ENCODE measurements around the gene SULF2.

The SULF2 gene

DNA sequence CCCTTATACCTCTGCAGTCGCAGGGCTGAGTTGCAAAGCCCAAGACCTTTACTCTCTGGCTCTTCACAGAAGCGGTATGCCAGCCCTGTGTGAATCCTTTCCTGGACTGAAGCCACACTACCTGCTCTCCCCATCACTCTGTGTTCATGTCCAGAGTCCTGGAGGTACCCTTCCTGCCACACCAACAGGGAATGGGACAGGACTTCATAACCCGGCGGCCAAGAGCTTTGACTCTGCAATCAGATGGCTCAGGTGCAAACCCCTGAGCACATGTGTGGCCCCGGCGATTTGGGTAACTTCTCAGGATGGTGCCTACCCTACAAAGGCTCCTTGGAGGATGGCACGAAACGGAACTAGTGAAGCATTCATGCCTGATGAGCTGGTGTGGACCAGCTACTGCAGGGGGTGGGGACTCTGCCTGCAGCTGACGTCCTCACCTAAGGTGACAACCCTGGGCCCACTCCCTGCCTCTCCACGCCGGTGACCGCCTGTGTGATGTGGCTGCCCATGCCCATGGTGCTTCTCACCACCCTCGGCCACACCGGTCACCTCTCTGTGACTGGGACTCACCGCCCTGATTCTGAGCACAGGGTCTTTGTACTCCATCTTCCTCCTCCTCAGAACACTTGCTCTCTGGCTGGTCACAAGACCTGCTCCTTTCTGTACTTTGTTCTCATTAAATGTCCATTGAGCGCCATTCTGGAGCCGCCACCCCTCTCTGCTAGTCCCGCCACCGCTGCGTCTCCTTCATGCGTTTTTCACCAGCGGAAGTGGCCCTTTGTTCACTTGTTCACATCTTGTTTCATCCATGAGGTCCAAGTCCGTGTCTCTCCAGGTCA, 116.7 kb downstream of the SULF2 start:
- TF ChIP-seq CTCF (IDR thresholded peaks at IDR 0.05; ENCODE audit: low read depth, low read length, missing control alignments), result no peak
- H3K36me3 ChIP-seq (replicated peaks), result no peaks in the 10 kb centered on the region
- no peak overlapping the region for H3K27ac ChIP-seq
- no peak overlapping the region for H3K4me3 ChIP-seq (ENCODE audit: low read depth, low read length)
- H3K27me3 ChIP-seq (replicated peaks), result no peaks in the 10 kb centered on the region
- no peak for DNase-seq
- in situ Hi-C loops (cut with HindIII; ENCODE audit: low pct_ligation_motif_present, low sequenced_read_pairs), result no loop called here

DNA sequence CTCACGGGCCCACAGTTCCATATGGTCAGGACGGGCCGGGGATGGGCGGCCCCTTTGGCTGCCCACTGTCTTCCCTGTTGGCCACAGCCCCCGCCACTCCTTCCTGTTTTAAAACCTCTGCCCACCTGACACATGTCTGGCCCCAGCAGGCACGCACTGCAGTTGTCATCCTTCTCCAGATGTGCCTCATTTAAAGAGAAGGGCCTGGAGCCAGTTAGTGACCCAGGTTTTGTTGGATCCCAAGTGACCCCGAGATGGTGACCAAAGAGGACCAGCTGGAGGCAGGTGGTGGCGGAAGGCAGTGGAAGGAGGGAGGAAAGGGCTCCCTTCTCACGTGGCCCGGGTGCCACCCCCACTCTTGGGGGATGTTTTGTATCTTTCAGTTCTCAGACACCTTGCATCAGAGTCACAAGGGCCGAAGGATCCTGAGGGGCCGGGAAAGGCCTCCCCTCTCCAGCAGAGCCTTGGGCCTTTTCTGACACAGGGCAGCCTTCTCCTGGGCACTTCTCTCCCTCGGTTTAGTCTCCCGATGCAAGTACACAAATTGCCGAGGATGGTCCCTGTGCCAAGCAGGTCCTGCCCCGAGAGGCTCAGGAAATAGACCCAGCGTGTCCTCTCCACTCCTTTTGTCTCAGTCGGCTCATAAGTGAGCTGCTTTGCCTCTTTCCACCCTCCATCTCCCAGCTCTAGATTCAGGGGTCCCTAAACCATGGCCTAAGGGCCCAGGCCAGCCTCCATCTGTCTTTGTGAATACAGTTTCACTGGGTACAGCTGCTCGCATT, 117.6 kb downstream of the SULF2 start:
- H3K27ac ChIP-seq, result no peak overlapping the region
- in situ Hi-C loops (cut with HindIII; ENCODE audit: low pct_ligation_motif_present, low sequenced_read_pairs), result no loop called here
- no peak for TF ChIP-seq CTCF (IDR thresholded peaks at IDR 0.05; ENCODE audit: low read depth, low read length, missing control alignments)
- DNase-seq, result no peak
- no peaks in the 10 kb centered on the region for H3K27me3 ChIP-seq (replicated peaks)
- H3K4me3 ChIP-seq (ENCODE audit: low read depth, low read length), result no peak overlapping the region
- no peaks in the 10 kb centered on the region for H3K36me3 ChIP-seq (replicated peaks)

DNA sequence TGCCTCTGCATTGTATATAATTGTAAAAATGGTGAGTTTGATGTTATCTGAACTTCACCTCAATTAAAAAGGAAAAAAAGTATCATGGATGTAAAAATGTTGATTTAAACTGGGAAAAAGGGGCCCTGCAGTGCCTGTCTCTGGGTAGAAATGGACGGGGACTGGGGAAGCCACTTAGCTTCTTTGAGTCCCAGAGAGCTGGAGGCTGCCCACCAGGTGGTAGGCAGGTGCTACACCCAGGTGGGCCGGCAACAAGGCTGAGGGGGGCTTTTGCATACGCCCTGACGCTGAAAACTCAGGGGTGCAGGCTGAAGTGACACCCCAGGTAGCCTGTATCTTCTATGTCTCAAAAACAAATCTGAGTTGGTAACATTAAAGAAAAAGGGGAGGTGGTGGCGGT, 118.2 kb downstream of the SULF2 start:
- TF ChIP-seq CTCF (IDR thresholded peaks at IDR 0.05; ENCODE audit: low read depth, low read length, missing control alignments), result no peak
- Histone ChIP-seq H3K27me3 (replicated peaks) (no peaks in the 10 kb centered on the region), H3K27ac (no peak overlapping the region), H3K36me3 (replicated peaks) (peaks cover under 1% of the 10 kb centered on the region), H3K4me3 (ENCODE audit: low read depth, low read length) (no peak overlapping the region)
- no peak for DNase-seq
- in situ Hi-C loops (cut with HindIII; ENCODE audit: low pct_ligation_motif_present, low sequenced_read_pairs), result no loop called here

DNA sequence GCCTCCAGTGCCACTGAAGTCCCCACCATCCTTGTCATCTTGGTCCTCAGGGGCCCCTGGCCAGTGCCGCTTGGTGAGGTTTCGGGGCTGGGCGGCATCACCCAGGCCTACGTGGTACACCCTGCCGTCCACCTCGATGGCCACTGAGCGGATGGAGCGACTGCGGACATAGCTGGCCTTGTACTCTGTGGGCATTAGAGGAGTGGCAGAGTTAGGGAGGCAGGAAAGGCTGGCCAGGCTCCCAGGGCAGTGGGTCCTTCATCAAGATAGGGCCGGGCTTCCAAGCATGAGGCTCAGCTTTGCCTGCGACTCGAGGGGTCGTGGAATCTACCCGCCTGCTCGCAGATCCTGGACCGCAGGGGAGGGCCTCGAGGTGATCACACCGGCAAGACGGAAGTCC, 119.0 kb downstream of the SULF2 start:
- H3K27ac ChIP-seq, result no peak overlapping the region
- H3K27me3 ChIP-seq (replicated peaks), result no peaks in the 10 kb centered on the region
- H3K36me3 ChIP-seq (replicated peaks), result peaks cover 5% of the 10 kb centered on the region
- no peak for TF ChIP-seq CTCF (IDR thresholded peaks at IDR 0.05; ENCODE audit: low read depth, low read length, missing control alignments)
- no peak overlapping the region for H3K4me3 ChIP-seq (ENCODE audit: low read depth, low read length)
- DNase-seq, result no peak
- in situ Hi-C loops (cut with HindIII; ENCODE audit: low pct_ligation_motif_present, low sequenced_read_pairs), result no loop called here

DNA sequence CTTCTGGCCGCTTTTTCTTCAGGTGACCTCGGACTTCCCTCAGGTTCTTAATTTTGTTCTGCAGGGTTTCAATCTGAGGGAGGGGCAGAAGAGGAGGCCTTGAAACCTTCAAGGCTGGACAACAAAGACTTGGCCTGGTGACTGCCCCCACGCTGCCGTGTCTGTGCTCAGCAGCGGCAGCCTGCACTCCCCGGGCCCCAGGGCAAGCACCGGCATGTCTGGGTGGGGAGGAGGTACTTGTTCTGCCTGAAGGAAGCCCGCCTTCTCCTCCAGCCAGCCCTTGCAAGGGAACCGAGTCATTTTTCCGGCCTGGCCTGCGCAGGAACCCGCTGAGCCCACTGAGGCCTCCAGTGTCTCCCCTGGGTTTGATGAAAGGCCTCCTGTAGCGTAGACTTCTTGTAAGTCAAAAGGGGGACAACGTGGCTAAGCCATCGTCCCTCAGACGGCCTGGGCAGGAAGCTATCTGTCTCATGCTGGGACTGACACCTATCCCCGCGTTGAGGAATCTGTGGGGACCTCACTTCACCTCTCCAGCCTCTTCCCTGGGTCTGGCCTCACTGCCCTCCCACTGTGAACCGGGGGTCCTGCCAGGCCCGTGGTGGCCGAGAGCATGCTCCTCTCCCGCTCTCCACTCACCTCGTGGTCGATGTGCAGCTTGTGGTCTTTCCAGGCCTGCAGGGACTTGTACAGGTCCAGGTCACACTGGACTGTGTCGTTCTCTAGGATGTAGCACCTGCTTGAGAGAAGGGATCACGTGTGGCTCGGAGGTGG, 119.9 kb downstream of the SULF2 start:
- H3K36me3 ChIP-seq (replicated peaks), result peaks cover 5% of the 10 kb centered on the region
- no peaks in the 10 kb centered on the region for H3K27me3 ChIP-seq (replicated peaks)
- H3K4me3 ChIP-seq (ENCODE audit: low read depth, low read length), result no peak overlapping the region
- no peak for DNase-seq
- TF ChIP-seq CTCF (IDR thresholded peaks at IDR 0.05; ENCODE audit: low read depth, low read length, missing control alignments), result no peak
- in situ Hi-C loops (cut with HindIII; ENCODE audit: low pct_ligation_motif_present, low sequenced_read_pairs), result no loop called here
- H3K27ac ChIP-seq, result no peak overlapping the region
